Measurements from ENCODE around the gene LATS1.
"Not testable (repeated sequence)": the region's sequence is repeated elsewhere in the genome, so short reads cannot be mapped to it uniquely, and the experiment has no call there.

The LATS1 gene

GRCh38 chr6:149717588-149718458 is at the start of gene LATS1:
LATS1 (minus strand) TSS chr6:149718101; CDS start chr6:149702126, 15,975 bp downstream.
- DNase-seq (ENCODE audit: low read depth, low spot score): peak; percentile 27

- DNase-seq (ENCODE audit: low read depth, low spot score): peak; percentile 82
Measured at GRCh38 chr6:149766156-149766769, 48.4 kb upstream of the LATS1 start.

GRCh38 chr6:149763866-149764265 is 46.0 kb upstream of the LATS1 start:
- DNase-seq (ENCODE audit: low read depth, low spot score): no peak

- no peak for DNase-seq (ENCODE audit: low read depth, low spot score)
Measured at GRCh38 chr6:149761438-149761837, 43.5 kb upstream of the LATS1 start.

GRCh38 chr6:149756261-149756636 is 38.3 kb upstream of the LATS1 start:
- no peak for DNase-seq (ENCODE audit: low read depth, low spot score)

- no peak for DNase-seq (ENCODE audit: low read depth, low spot score)
Measured at GRCh38 chr6:149755300-149756260, 37.7 kb upstream of the LATS1 start.

- no peak for DNase-seq (ENCODE audit: low read depth, low spot score)
Measured at GRCh38 chr6:149754548-149754947, 36.6 kb upstream of the LATS1 start.

- not testable (repeated sequence) for DNase-seq (ENCODE audit: low read depth, low spot score)
Measured at GRCh38 chr6:149753374-149753637, 35.4 kb upstream of the LATS1 start.

- no peak for DNase-seq (ENCODE audit: low read depth, low spot score)
Measured at GRCh38 chr6:149752600-149753373, 34.9 kb upstream of the LATS1 start.

GRCh38 chr6:149751920-149752319 is 34.0 kb upstream of the LATS1 start:
- DNase-seq (ENCODE audit: low read depth, low spot score): not testable (repeated sequence)

- DNase-seq (ENCODE audit: low read depth, low spot score): no peak
Measured at GRCh38 chr6:149751239-149751638, 33.3 kb upstream of the LATS1 start.

GRCh38 chr6:149750136-149750609 is 32.3 kb upstream of the LATS1 start:
- DNase-seq (ENCODE audit: low read depth, low spot score): no peak

- no peak for DNase-seq (ENCODE audit: low read depth, low spot score)
Measured at GRCh38 chr6:149749594-149750135, 31.8 kb upstream of the LATS1 start, which contains the start of gene PCMT1. PCMT1 (plus strand) TSS chr6:149749741; CDS start chr6:149749902, 161 bp downstream.

- not testable (repeated sequence) for DNase-seq (ENCODE audit: low read depth, low spot score)
Measured at GRCh38 chr6:149749082-149749593, 31.2 kb upstream of the LATS1 start.

GRCh38 chr6:149746147-149746946 is 28.4 kb upstream of the LATS1 start, which contains the start of gene NUP43:
NUP43 (minus strand) TSS chr6:149746529; CDS start chr6:149746495, 34 bp downstream.
- peak; percentile 80 for DNase-seq (ENCODE audit: low read depth, low spot score)

GRCh38 chr6:149745252-149745651 is 27.4 kb upstream of the LATS1 start:
- DNase-seq (ENCODE audit: low read depth, low spot score): not testable (repeated sequence)

GRCh38 chr6:149734915-149735314 is 17.0 kb upstream of the LATS1 start:
- DNase-seq (ENCODE audit: low read depth, low spot score): no peak

GRCh38 chr6:149733089-149733720 is 15.3 kb upstream of the LATS1 start:
- DNase-seq (ENCODE audit: low read depth, low spot score): no peak

- no peak for DNase-seq (ENCODE audit: low read depth, low spot score)
Measured at GRCh38 chr6:149729824-149730223, 11.9 kb upstream of the LATS1 start.
